GM18505 (cell line): ENCODE data around the gene MGAT5.
"Not testable (repeated sequence)": the region's sequence is repeated elsewhere in the genome, so short reads cannot be mapped to it uniquely, and the experiment has no call there.

ENCODE experiments used
- ATAC-seq: cut with Tn5 transposase; IDR thresholded peaks from one replicate; pipeline ENCODE4 v1.9.1; 2021; ENCODE audit not compliant: unreplicated experiment
- POLR2A ChIP-seq: IDR thresholded peaks from 4 replicates; pipeline ENCODE4 v1.6.1; 2011; ENCODE audit warnings: borderline replicate concordance; ENCODE audit not compliant: insufficient read depth, insufficient read length; ENCODE audit errors: extremely low read depth

MGAT5 gene

GRCh38 chr2:134459706-134460406 lies 206.0 kb downstream of the MGAT5 start:
- no peak for ATAC-seq
- TF ChIP-seq POLR2A, result no peak

GRCh38 chr2:134460583-134460998 lies 206.7 kb downstream of the MGAT5 start:
- peak; percentile 68 for ATAC-seq
- no peak for TF ChIP-seq POLR2A

- no peak for TF ChIP-seq POLR2A
- no peak for ATAC-seq
These were observed 207.6 kb downstream of the MGAT5 start for GRCh38 chr2:134461511-134461910.

- no peak for ATAC-seq
- TF ChIP-seq POLR2A, result no peak
These were observed 208.4 kb downstream of the MGAT5 start for GRCh38 chr2:134462275-134462674.

- no peak for ATAC-seq
- TF ChIP-seq POLR2A, result no peak
These were observed 209.2 kb downstream of the MGAT5 start for GRCh38 chr2:134462791-134463698.

GRCh38 chr2:134463699-134464022 lies 209.8 kb downstream of the MGAT5 start:
- ATAC-seq, result no peak

GRCh38 chr2:134465228-134466105 lies 211.6 kb downstream of the MGAT5 start:
- no peak for ATAC-seq
- no peak for TF ChIP-seq POLR2A

More at GRCh38 chr2:134463699-134464022, 209.8 kb downstream of the MGAT5 start:
- TF ChIP-seq POLR2A, result no peak

- TF ChIP-seq POLR2A, result no peak
- ATAC-seq, result no peak
These were observed 212.3 kb downstream of the MGAT5 start for GRCh38 chr2:134466141-134466540.

GRCh38 chr2:134468164-134468563 lies 214.3 kb downstream of the MGAT5 start:
- TF ChIP-seq POLR2A, result no peak
- no peak for ATAC-seq

- no peak for TF ChIP-seq POLR2A
- no peak for ATAC-seq
These were observed 214.9 kb downstream of the MGAT5 start for GRCh38 chr2:134468776-134469175.

GRCh38 chr2:134469516-134470115 lies 215.7 kb downstream of the MGAT5 start:
- ATAC-seq, result no peak
- no peak for TF ChIP-seq POLR2A

GRCh38 chr2:134470561-134471168 lies 216.8 kb downstream of the MGAT5 start:
- ATAC-seq, result no peak
- no peak for TF ChIP-seq POLR2A

- ATAC-seq, result not testable (repeated sequence)
These were observed 223.1 kb downstream of the MGAT5 start for GRCh38 chr2:134476982-134477381.

GRCh38 chr2:134479696-134480330 lies 225.9 kb downstream of the MGAT5 start:
- ATAC-seq, result no peak
- TF ChIP-seq POLR2A, result no peak
